GM23338 (cell line): ENCODE data around the gene NUBP1. TPM values are rescaled to one million over a fixed set of nuclear protein-coding genes. Genes with fewer than 3 reads are reported as not detected.
A peak's percentile ranks its signal among the peaks of the same experiment; 100 is the strongest.

Experiments
- ATAC-seq: fragments of 200-7000 bp; cut with Tn5 transposase; 3 replicates; pipeline ENCODE4 v1.9.1; 2020
- DNase-seq: peaks from one replicate; pipeline ENCODE4 v3.0.0-alpha.2; 2015; ENCODE audit warnings: low spot score
- H2AFZ ChIP-seq: fragments of 200-600 bp; sonication (generic); 2 replicates; pipeline ENCODE4 v1.8.0; 2016; ENCODE audit warnings: antibody characterized with exemption, mild to moderate bottlenecking, moderate library complexity
- H3F3A ChIP-seq: fragments of 200-600 bp; sonication (generic); replicated peaks from 2 replicates; pipeline ENCODE4 v1.8.0; 2017; ENCODE audit warnings: antibody characterized with exemption, mixed run types, low read depth
- H3K27ac ChIP-seq: fragments of 200-600 bp; sonication (generic); 2 replicates; pipeline ENCODE4 v1.6.1; 2016; ENCODE audit warnings: low read depth
- H3K27me3 ChIP-seq: fragments of 200-600 bp; sonication (generic); 2 replicates; pipeline ENCODE4 v1.8.0; 2016; ENCODE audit warnings: mild to moderate bottlenecking, mixed run types, moderate library complexity; ENCODE audit not compliant: insufficient read depth
- H3K36me3 ChIP-seq: fragments of 200-600 bp; sonication (generic); 2 replicates; pipeline ENCODE4 v1.8.0; 2016; ENCODE audit warnings: mild to moderate bottlenecking; ENCODE audit not compliant: insufficient read depth
- H3K4me1 ChIP-seq: fragments of 200-600 bp; sonication (generic); 2 replicates; pipeline ENCODE4 v1.8.0; 2016; ENCODE audit warnings: mild to moderate bottlenecking, moderate library complexity; ENCODE audit not compliant: insufficient read depth
- H3K4me2 ChIP-seq: fragments of 200-600 bp; sonication (generic); 2 replicates; pipeline ENCODE4 v1.7.1; 2017; ENCODE audit warnings: mixed run types
- H3K4me3 ChIP-seq: fragments of 200-600 bp; sonication (generic); 2 replicates; pipeline ENCODE4 v1.6.1; 2016; ENCODE audit warnings: mixed run types
- H3K79me2 ChIP-seq: fragments of 200-600 bp; sonication (generic); replicated peaks from 2 replicates; pipeline ENCODE4 v1.8.0; 2017; ENCODE audit warnings: mild to moderate bottlenecking; ENCODE audit not compliant: insufficient read depth
- H3K9me2 ChIP-seq: fragments of 200-600 bp; sonication (generic); 2 replicates; pipeline ENCODE4 v1.8.0; 2017; ENCODE audit not compliant: insufficient read depth
- H4K20me1 ChIP-seq: fragments of 200-600 bp; sonication (generic); replicated peaks from 2 replicates; pipeline ENCODE4 v1.8.0; 2017; ENCODE audit warnings: mild to moderate bottlenecking; ENCODE audit not compliant: insufficient read depth
- H3K27ac Mint-ChIP-seq: 2 replicates; pipeline ENCODE4 v1.8.0; 2020; ENCODE audit warnings: inconsistent platforms, mild to moderate bottlenecking, moderate library complexity, mixed read lengths
- H3K27me3 Mint-ChIP-seq: 3 replicates; pipeline ENCODE4 v1.8.0; 2022; ENCODE audit warnings: low read depth, mild to moderate bottlenecking, moderate library complexity, mixed read lengths, inconsistent platforms; ENCODE audit not compliant: insufficient read depth, poor library complexity
- H3K36me3 Mint-ChIP-seq: 3 replicates; pipeline ENCODE4 v1.8.0; 2021; ENCODE audit warnings: low read depth, mild to moderate bottlenecking, inconsistent platforms, moderate library complexity, mixed read lengths
- H3K4me1 Mint-ChIP-seq: 3 replicates; pipeline ENCODE4 v1.8.0; 2020; ENCODE audit warnings: mild to moderate bottlenecking, inconsistent platforms, mixed read lengths
- H3K4me3 Mint-ChIP-seq: 3 replicates; pipeline ENCODE4 v1.8.0; 2021; ENCODE audit warnings: moderate library complexity, mild to moderate bottlenecking, inconsistent platforms, mixed read lengths
- H3K9me3 Mint-ChIP-seq: 3 replicates; pipeline ENCODE4 v1.8.0; 2020; ENCODE audit warnings: moderate library complexity, mild to moderate bottlenecking, inconsistent platforms, mixed read lengths
- EZH2 ChIP-seq: fragments of 200-600 bp; sonication (generic); IDR thresholded peaks from one replicate; pipeline ENCODE4 v1.8.0; 2017; ENCODE audit warnings: antibody characterized with exemption, mild to moderate bottlenecking, low read depth; ENCODE audit not compliant: unreplicated experiment
- EZH2phosphoT487 ChIP-seq: fragments of 200-600 bp; sonication (generic); IDR thresholded peaks from one replicate; pipeline ENCODE4 v1.8.1; 2018; ENCODE audit warnings: antibody characterized with exemption; ENCODE audit not compliant: unreplicated experiment
- JUNB ChIP-seq: IDR thresholded peaks from one replicate; pipeline ENCODE4 v1.6.1; 2016; ENCODE audit warnings: antibody characterized with exemption; ENCODE audit not compliant: unreplicated experiment
- NANOG ChIP-seq: IDR thresholded peaks from 2 replicates; pipeline ENCODE4 v1.6.1; 2016; ENCODE audit warnings: antibody characterized with exemption, borderline replicate concordance
- POLR2AphosphoS5 ChIP-seq: IDR thresholded peaks from 2 replicates; pipeline ENCODE4 v1.6.1; 2016; ENCODE audit warnings: antibody characterized with exemption, low read depth
- STAT1 ChIP-seq: IDR thresholded peaks from one replicate; pipeline ENCODE4 v1.6.1; 2016; ENCODE audit warnings: antibody characterized with exemption; ENCODE audit not compliant: unreplicated experiment
- long read RNA-seq: library from polyadenylated mRNA; unstranded; transcript quantifications from one replicate; pipeline ENCODE4 v2.0.0, GENCODE V29; 2020; ENCODE audit not compliant: unreplicated experiment
- polyA plus RNA-seq: library from polyadenylated mRNA; unstranded; fragments of >200 nt; fragmentation: Nextera tagmentation; extraction: Ambion mirVana; gene quantifications from 2 replicates; pipeline ENCODE4 v1.2.1, GENCODE V29; 2016
- total RNA-seq: library from RNA; depleted of rRNA; stranded (reverse); fragments of >200 nt; shearing (Covaris generic); gene quantifications from 2 replicates; pipeline ENCODE4 v1.2.3, GENCODE V29; 2014; rRNA removed
- TF ChIP-seq, protein P1 (sequence below), 2 experiments: fragments of 200-600 bp in 1 of 2; sonication (generic) in 1 of 2; conservative IDR thresholded peaks; 2 replicates each; pipeline versions ENCODE4 v1.5.1 to v1.6.1; 2016 to 2017; ENCODE audit warnings: antibody characterized with exemption in 2 of 2, low read depth in 2 of 2, mild to moderate bottlenecking in 2 of 2, moderate library complexity in 1 of 2
- TF ChIP-seq, protein P2 (sequence below): IDR thresholded peaks from 2 replicates; pipeline ENCODE4 v1.6.1; 2016; ENCODE audit warnings: antibody characterized with exemption
- TF ChIP-seq, protein P3 (sequence below): IDR thresholded peaks from one replicate; pipeline ENCODE4 v1.6.1; 2018; ENCODE audit warnings: antibody characterized with exemption; ENCODE audit not compliant: unreplicated experiment

Gene NUBP1
- total RNA-seq (22.8 and 29.1 TPM in 2 replicates), polyA plus RNA-seq (41.2 and 44.0 TPM in 2 replicates)
- long read RNA-seq, transcript NUBP1-201 (11 exons, 1,228 nt) = major isoform, 10 of 13 reads
- long read RNA-seq, partial matches to known transcripts = 1 of 13 reads
- long read RNA-seq, other reads (novel, unspliced or antisense) = 1 of 13 reads

DNA sequence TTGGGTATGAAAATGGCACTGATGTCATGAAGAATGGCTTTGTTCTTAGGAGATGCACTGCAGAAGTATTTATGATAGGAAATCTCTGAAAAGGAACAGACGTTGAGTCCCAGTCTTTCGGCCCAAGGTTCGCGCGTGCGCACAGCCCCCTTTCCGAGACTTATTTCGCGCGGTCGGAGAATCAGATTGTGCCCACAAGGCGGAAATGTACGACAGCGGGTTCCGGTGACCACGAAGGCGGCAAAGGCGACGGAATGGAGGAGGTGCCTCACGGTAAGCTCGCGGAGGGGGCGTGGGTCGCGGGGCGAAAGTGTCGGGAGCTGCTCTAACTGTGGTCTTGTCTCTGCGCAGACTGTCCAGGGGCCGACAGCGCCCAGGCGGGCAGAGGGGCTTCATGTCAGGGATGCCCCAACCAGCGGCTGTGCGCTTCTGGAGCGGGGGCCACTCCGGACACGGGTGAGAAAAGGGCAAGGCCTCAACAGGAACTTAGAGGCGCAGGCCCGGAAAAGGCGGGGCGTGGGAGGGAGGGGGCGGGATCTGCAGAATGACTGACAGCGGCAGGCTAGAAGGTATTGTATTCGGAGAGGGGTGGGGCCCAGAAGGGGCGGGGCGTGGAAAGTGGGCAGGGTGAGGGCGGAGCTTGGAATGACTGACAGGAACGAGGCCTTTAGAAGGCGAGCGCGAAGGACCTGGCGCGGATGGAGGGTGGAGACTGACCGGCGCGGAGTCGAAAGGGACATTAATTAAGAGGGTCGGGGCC is at the start of gene NUBP1:
Gene NUBP1, plus strand, starts transcription at position 233 of the 760 bp plus-strand sequence. Its CDS starts 22 bp downstream, at position 255.
- no peaks in the 10 kb centered on the region for H3F3A ChIP-seq
- TF ChIP-seq POLR2AphosphoS5 (peak; percentile 88), JUNB (no peak), EZH2 (no peak), STAT1 (no peak), EZH2phosphoT487 (no peak), NANOG (no peak)
- TF ChIP-seq, protein P1, sequence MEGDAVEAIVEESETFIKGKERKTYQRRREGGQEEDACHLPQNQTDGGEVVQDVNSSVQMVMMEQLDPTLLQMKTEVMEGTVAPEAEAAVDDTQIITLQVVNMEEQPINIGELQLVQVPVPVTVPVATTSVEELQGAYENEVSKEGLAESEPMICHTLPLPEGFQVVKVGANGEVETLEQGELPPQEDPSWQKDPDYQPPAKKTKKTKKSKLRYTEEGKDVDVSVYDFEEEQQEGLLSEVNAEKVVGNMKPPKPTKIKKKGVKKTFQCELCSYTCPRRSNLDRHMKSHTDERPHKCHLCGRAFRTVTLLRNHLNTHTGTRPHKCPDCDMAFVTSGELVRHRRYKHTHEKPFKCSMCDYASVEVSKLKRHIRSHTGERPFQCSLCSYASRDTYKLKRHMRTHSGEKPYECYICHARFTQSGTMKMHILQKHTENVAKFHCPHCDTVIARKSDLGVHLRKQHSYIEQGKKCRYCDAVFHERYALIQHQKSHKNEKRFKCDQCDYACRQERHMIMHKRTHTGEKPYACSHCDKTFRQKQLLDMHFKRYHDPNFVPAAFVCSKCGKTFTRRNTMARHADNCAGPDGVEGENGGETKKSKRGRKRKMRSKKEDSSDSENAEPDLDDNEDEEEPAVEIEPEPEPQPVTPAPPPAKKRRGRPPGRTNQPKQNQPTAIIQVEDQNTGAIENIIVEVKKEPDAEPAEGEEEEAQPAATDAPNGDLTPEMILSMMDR (conservative IDR thresholded peaks at IDR 0.05; ENCODE audit: low read depth in 2 of 2) = no peak
- TF ChIP-seq, protein P2, sequence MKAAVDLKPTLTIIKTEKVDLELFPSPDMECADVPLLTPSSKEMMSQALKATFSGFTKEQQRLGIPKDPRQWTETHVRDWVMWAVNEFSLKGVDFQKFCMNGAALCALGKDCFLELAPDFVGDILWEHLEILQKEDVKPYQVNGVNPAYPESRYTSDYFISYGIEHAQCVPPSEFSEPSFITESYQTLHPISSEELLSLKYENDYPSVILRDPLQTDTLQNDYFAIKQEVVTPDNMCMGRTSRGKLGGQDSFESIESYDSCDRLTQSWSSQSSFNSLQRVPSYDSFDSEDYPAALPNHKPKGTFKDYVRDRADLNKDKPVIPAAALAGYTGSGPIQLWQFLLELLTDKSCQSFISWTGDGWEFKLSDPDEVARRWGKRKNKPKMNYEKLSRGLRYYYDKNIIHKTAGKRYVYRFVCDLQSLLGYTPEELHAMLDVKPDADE = peak; percentile 75
- TF ChIP-seq, protein P3, sequence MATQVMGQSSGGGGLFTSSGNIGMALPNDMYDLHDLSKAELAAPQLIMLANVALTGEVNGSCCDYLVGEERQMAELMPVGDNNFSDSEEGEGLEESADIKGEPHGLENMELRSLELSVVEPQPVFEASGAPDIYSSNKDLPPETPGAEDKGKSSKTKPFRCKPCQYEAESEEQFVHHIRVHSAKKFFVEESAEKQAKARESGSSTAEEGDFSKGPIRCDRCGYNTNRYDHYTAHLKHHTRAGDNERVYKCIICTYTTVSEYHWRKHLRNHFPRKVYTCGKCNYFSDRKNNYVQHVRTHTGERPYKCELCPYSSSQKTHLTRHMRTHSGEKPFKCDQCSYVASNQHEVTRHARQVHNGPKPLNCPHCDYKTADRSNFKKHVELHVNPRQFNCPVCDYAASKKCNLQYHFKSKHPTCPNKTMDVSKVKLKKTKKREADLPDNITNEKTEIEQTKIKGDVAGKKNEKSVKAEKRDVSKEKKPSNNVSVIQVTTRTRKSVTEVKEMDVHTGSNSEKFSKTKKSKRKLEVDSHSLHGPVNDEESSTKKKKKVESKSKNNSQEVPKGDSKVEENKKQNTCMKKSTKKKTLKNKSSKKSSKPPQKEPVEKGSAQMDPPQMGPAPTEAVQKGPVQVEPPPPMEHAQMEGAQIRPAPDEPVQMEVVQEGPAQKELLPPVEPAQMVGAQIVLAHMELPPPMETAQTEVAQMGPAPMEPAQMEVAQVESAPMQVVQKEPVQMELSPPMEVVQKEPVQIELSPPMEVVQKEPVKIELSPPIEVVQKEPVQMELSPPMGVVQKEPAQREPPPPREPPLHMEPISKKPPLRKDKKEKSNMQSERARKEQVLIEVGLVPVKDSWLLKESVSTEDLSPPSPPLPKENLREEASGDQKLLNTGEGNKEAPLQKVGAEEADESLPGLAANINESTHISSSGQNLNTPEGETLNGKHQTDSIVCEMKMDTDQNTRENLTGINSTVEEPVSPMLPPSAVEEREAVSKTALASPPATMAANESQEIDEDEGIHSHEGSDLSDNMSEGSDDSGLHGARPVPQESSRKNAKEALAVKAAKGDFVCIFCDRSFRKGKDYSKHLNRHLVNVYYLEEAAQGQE = no peak
- H3K27ac Mint-ChIP-seq = peak within 1 kb of the TSS; percentile 99
- H3K79me2 ChIP-seq = no peaks in the 10 kb centered on the region
- no peaks in the 10 kb centered on the region for H3K27me3 ChIP-seq
- peak; percentile 94 for ATAC-seq
- H3K27ac ChIP-seq = peak within 1 kb of the TSS; percentile 82
- H3K27me3 Mint-ChIP-seq = peaks cover 3% of the 10 kb centered on the region
- H3K4me1 Mint-ChIP-seq = peaks cover 12% of the 10 kb centered on the region; the same call in 2 of the 3 replicates
- peak within 1 kb of the TSS; percentile 83 for H3K4me2 ChIP-seq
- no peaks in the 10 kb centered on the region for H3K36me3 ChIP-seq
- H3K9me2 ChIP-seq = no peaks in the 10 kb centered on the region
- peak within 1 kb of the TSS; percentile 95 for H3K4me3 Mint-ChIP-seq
- no peaks in the 10 kb centered on the region; the same call in 1 of the 2 replicates for H4K20me1 ChIP-seq
- peaks cover 4% of the 10 kb centered on the region; the same call in 1 of the 3 replicates for H3K36me3 Mint-ChIP-seq
- peak within 1 kb of the TSS; percentile 49 for H2AFZ ChIP-seq
- H3K9me3 Mint-ChIP-seq = no peaks in the 10 kb centered on the region
- DNase-seq = peak; percentile 97
- peak within 1 kb of the TSS; percentile 58 for H3K4me3 ChIP-seq
- H3K4me1 ChIP-seq = no peaks in the 10 kb centered on the region
